ENCODE data around the gene ABHD8. TPM values are rescaled to one million over a fixed set of nuclear protein-coding genes. Genes with fewer than 3 reads are reported as not detected.

ABHD8 gene
- total and polyA plus RNA-seq, 2 of the 13 experiments (the other 11 are each of a cell fraction or from before 2014, with no cell fraction given) = 6.3 to 7.2 TPM

- TF ChIP-seq, protein P1, sequence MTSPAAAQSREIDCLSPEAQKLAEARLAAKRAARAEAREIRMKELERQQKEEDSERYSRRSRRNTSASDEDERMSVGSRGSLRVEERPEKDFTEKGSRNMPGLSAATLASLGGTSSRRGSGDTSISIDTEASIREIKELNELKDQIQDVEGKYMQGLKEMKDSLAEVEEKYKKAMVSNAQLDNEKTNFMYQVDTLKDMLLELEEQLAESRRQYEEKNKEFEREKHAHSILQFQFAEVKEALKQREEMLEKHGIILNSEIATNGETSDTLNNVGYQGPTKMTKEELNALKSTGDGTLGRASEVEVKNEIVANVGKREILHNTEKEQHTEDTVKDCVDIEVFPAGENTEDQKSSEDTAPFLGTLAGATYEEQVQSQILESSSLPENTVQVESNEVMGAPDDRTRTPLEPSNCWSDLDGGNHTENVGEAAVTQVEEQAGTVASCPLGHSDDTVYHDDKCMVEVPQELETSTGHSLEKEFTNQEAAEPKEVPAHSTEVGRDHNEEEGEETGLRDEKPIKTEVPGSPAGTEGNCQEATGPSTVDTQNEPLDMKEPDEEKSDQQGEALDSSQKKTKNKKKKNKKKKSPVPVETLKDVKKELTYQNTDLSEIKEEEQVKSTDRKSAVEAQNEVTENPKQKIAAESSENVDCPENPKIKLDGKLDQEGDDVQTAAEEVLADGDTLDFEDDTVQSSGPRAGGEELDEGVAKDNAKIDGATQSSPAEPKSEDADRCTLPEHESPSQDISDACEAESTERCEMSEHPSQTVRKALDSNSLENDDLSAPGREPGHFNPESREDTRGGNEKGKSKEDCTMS (CRISPR knock-in tag; conservative IDR thresholded peaks at IDR 0.05) = no peak
These were observed 23.4 kb upstream of the ABHD8 start (continued) for GRCh38 chr19:17326595-17326966.

- 91% methylated on average over 17 of the region's 17 CpGs for WGBS (ENCODE audit: low lambda C conversion rate)
- ChIA-PET CTCF (ENCODE audit: low intra/inter-chr PET ratio, low total read pairs) (no interaction called here), POLR2A (no interaction called here)
- Histone ChIP-seq H3K79me2 (ENCODE audit: insufficient read depth, low read length) (no peaks in the 10 kb centered on the region), H3K36me3 (replicated peaks in 1 of 2; ENCODE audit: control insufficient read depth in 1 of 2, insufficient read depth in 2 of 2, low read length in 2 of 2) (peaks cover 0 to 9% of the 10 kb centered on the region in 2 experiments; a peak in 2 of 5 replicates), H2AFZ (ENCODE audit: low read length) (no peak overlapping the region), H3K9ac (ENCODE audit: insufficient read depth, low read depth, low read length) (no peak overlapping the region), H3K27me3 (ENCODE audit: control insufficient read depth in 1 of 2, insufficient read depth in 2 of 2, low read length in 2 of 2) (no peaks in the 10 kb centered on the region), H3K4me1 (ENCODE audit: insufficient read depth, low read length) (peaks cover 8% of the 10 kb centered on the region), H3K4me3 (replicated peaks in 1 of 3; ENCODE audit: insufficient read depth in 1 of 3, low read depth in 2 of 3, low read length in 3 of 3) (no peak overlapping the region), H3K27ac (ENCODE audit: extremely low read length, insufficient read depth, low read length) (no peak overlapping the region), H3K4me2 (ENCODE audit: low read depth, low read length) (no peak overlapping the region), H4K20me1 (ENCODE audit: insufficient read depth, low read length) (no peaks in the 10 kb centered on the region), H3K9me3 (ENCODE audit: low read length) (no peaks in the 10 kb centered on the region)
- DNase-seq (ENCODE audit: low spot score) (no peak), FAIRE-seq (no peak), ATAC-seq (no peak)
- no TSS peak for BruUV-seq (replicated peaks)
- intact Hi-C loops (cut with micrococcal nuclease; ENCODE audit: unreplicated experiment) = no loop called here
- in situ Hi-C loops (cut with HindIII; ENCODE audit: extremely low pct_ligation_motif_present, low pct_unique_long_range_greater_than_20kb) = no loop called here
- no peak for TF ChIP-seq ZFP90 (CRISPR knock-in tag; IDR thresholded peaks at IDR 0.05; ENCODE audit: borderline replicate concordance)
- TF ChIP-seq ZNF10 (CRISPR knock-in tag; IDR thresholded peaks at IDR 0.05; ENCODE audit: borderline replicate concordance, low read depth) = no peak
- no peak for TF ChIP-seq ZNF235 (CRISPR knock-in tag; IDR thresholded peaks at IDR 0.05; ENCODE audit: borderline replicate concordance)
- no peak for TF ChIP-seq ZNF343 (CRISPR knock-in tag; IDR thresholded peaks at IDR 0.05)
- no peak for TF ChIP-seq FOXO4 (CRISPR knock-in tag; conservative IDR thresholded peaks at IDR 0.05)
- no peak for TF ChIP-seq XBP1 (CRISPR knock-in tag; IDR thresholded peaks at IDR 0.05)
- no peak for TF ChIP-seq ZBTB2 (CRISPR knock-in tag; IDR thresholded peaks at IDR 0.05; ENCODE audit: low read depth)
- TF ChIP-seq PREB (CRISPR knock-in tag; IDR thresholded peaks at IDR 0.05) = no peak
- TF ChIP-seq, protein P2, sequence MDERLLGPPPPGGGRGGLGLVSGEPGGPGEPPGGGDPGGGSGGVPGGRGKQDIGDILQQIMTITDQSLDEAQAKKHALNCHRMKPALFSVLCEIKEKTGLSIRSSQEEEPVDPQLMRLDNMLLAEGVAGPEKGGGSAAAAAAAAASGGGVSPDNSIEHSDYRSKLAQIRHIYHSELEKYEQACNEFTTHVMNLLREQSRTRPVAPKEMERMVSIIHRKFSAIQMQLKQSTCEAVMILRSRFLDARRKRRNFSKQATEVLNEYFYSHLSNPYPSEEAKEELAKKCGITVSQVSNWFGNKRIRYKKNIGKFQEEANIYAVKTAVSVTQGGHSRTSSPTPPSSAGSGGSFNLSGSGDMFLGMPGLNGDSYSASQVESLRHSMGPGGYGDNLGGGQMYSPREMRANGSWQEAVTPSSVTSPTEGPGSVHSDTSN (CRISPR knock-in tag; IDR thresholded peaks at IDR 0.05) = no peak
- TF ChIP-seq CSRNP1 (CRISPR knock-in tag; IDR thresholded peaks at IDR 0.05) = no peak
These were observed 22.8 kb upstream of the ABHD8 start for GRCh38 chr19:17325881-17326594.
